Measurements from ENCODE around the gene DIAPH2.

DIAPH2 gene

GRCh38 chrX:96884027-96884426 lies 199.4 kb downstream of the DIAPH2 start:
- Mint-ChIP-seq H3K9me3 (no peaks in the 10 kb centered on the region), H3K27me3 (ENCODE audit: low read depth, poor library complexity) (no peaks in the 10 kb centered on the region), H3K4me3 (no peak overlapping the region), H3K36me3 (ENCODE audit: low read depth) (peaks cover 18% of the 10 kb centered on the region), H3K4me1 (no peaks in the 10 kb centered on the region), H3K27ac (no peak overlapping the region)
- no peak for TF ChIP-seq CTCF (IDR thresholded peaks at IDR 0.05)
- no peak for DNase-seq

DNA sequence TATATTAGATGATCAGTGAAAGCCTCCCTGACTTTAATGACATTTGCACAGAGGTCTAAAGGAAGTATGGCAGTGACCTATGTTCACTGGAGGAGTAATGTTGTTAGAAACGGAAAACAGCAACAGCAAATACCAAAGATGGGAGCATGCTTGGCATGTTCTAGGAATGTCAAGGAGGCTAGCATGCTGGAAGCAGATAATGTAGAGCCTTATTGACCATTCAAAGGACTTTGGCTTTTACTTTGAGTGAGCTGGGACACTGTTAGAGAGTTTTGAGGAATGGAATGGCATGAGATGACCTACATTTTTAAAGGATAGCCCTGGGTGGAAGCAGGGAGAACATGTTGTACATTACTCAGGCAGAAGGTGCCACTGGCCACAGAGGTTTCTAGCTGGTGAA lies 205.1 kb downstream of the DIAPH2 start:
- no peaks in the 10 kb centered on the region for H3K9me3 Mint-ChIP-seq
- H3K27me3 Mint-ChIP-seq (ENCODE audit: low read depth, poor library complexity) = no peaks in the 10 kb centered on the region
- TF ChIP-seq CTCF (IDR thresholded peaks at IDR 0.05) = no peak
- H3K27ac Mint-ChIP-seq = no peak overlapping the region
- DNase-seq = no peak
- peaks cover 5% of the 10 kb centered on the region for H3K36me3 Mint-ChIP-seq (ENCODE audit: low read depth)
- H3K4me3 Mint-ChIP-seq = no peak overlapping the region
- H3K4me1 Mint-ChIP-seq = no peaks in the 10 kb centered on the region

DNA sequence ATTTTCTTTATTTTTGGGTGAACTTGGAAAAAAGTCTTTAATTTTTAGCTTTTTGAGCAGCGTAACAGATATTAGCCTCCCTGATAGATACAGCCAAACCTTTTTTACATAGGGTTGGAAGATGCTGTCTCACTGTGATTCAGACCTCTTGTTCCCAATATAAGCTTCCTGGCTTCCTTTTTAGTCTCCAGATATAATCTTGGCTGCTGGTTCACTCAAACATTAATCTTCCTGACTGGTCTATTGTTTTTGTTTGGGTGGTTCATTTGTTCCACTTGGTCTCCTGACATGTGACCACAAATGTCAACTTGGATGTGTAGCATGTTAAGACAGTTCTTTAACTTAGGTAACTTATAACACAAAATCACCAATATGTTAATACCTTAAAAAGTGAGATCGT lies 222.1 kb downstream of the DIAPH2 start:
- peaks cover 22% of the 10 kb centered on the region for H3K4me1 Mint-ChIP-seq
- no peak for TF ChIP-seq CTCF (IDR thresholded peaks at IDR 0.05)
- no peaks in the 10 kb centered on the region for H3K27me3 Mint-ChIP-seq (ENCODE audit: low read depth, poor library complexity)
- no peaks in the 10 kb centered on the region for H3K36me3 Mint-ChIP-seq (ENCODE audit: low read depth)
- no peak overlapping the region for H3K27ac Mint-ChIP-seq
- no peak for DNase-seq
- H3K4me3 Mint-ChIP-seq = no peak overlapping the region
- H3K9me3 Mint-ChIP-seq = no peaks in the 10 kb centered on the region

GRCh38 chrX:96907516-96908272 lies 223.1 kb downstream of the DIAPH2 start:
- no peaks in the 10 kb centered on the region for H3K36me3 Mint-ChIP-seq (ENCODE audit: low read depth)
- no peak for TF ChIP-seq CTCF (IDR thresholded peaks at IDR 0.05)

GRCh38 chrX:96909291-96909690 lies 224.6 kb downstream of the DIAPH2 start:
- peaks cover 22% of the 10 kb centered on the region for H3K4me1 Mint-ChIP-seq
- H3K9me3 Mint-ChIP-seq = no peaks in the 10 kb centered on the region
- TF ChIP-seq CTCF (IDR thresholded peaks at IDR 0.05) = no peak
- peak overlapping the region; percentile 83 for H3K27ac Mint-ChIP-seq
- H3K4me3 Mint-ChIP-seq = peak overlapping the region; percentile 6
- no peaks in the 10 kb centered on the region for H3K27me3 Mint-ChIP-seq (ENCODE audit: low read depth, poor library complexity)
- no peak for DNase-seq
- no peaks in the 10 kb centered on the region for H3K36me3 Mint-ChIP-seq (ENCODE audit: low read depth)

More at GRCh38 chrX:96907516-96908272, 223.1 kb downstream of the DIAPH2 start:
- H3K27me3 Mint-ChIP-seq (ENCODE audit: low read depth, poor library complexity) = no peaks in the 10 kb centered on the region
- peak overlapping the region; percentile 78 for H3K27ac Mint-ChIP-seq
- no peaks in the 10 kb centered on the region for H3K9me3 Mint-ChIP-seq
- H3K4me1 Mint-ChIP-seq = peaks cover 22% of the 10 kb centered on the region
- no peak for DNase-seq
- H3K4me3 Mint-ChIP-seq = no peak overlapping the region

GRCh38 chrX:96918864-96919263 lies 234.2 kb downstream of the DIAPH2 start:
- Mint-ChIP-seq H3K36me3 (ENCODE audit: low read depth) (no peaks in the 10 kb centered on the region), H3K27me3 (ENCODE audit: low read depth, poor library complexity) (no peaks in the 10 kb centered on the region), H3K4me1 (no peaks in the 10 kb centered on the region), H3K4me3 (no peak overlapping the region), H3K27ac (no peak overlapping the region), H3K9me3 (no peaks in the 10 kb centered on the region)
- TF ChIP-seq CTCF (IDR thresholded peaks at IDR 0.05) = no peak
- no peak for DNase-seq

Measured in nephron progenitor cell (in vitro differentiated cells).